GM21526 (cell line): ENCODE results near the gene NUP42.
A peak's percentile ranks its signal among the peaks of the same experiment; 100 is the strongest.
"Not testable (repeated sequence)": the region's sequence is repeated elsewhere in the genome, so short reads cannot be mapped to it uniquely, and the experiment has no call there.

Experiments used
- ATAC-seq: cut with Tn5 transposase; IDR thresholded peaks from one replicate; pipeline ENCODE4 v1.9.1; 2021; ENCODE audit warnings: moderate library complexity; ENCODE audit not compliant: unreplicated experiment, low FRiP score

Gene NUP42

DNA sequence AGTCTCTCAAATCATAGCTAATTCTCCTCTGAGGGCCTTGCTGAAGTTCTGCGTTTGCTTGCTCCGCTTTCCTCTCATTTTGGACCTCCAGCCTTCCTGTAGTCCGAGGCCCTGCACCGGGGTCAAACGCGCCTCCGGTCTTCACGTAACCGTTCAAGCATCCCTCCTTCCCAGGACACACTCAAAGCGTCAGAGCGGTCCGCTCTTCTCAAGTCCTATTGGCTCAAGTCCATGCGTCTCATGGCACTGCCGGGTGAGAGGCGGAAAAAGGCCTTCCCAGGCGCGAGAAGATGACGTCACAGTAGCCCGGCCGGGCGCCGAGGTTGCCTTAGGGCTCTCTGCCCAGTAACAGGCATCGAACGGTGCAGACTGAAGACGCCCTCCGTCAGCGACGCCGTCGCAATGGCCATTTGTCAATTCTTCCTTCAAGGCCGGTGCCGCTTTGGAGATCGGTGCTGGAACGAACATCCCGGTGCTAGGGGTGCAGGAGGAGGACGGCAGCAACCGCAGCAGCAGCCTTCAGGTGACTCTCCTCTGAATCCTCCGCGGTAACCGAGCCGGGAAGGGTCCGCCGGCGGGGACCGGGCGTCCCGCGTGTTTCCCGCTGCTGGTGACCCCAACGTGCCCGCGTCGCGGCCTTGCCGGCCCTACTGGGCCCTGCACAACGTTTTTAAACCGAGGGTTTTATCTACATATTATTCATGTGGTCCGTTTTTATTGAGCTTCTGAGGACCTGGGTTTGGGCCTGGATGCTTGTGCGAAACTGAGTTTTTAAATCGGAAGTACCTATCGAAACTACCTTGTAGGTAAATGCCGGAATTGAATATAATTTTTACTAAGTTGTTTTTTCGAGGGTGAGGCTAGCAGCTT lies at the start of gene NUP42:
NUP42 (plus strand) TSS at position 365 of the 870 bp plus-strand sequence; CDS start at position 403, 38 bp downstream.
- ATAC-seq, result peak; percentile 93

DNA sequence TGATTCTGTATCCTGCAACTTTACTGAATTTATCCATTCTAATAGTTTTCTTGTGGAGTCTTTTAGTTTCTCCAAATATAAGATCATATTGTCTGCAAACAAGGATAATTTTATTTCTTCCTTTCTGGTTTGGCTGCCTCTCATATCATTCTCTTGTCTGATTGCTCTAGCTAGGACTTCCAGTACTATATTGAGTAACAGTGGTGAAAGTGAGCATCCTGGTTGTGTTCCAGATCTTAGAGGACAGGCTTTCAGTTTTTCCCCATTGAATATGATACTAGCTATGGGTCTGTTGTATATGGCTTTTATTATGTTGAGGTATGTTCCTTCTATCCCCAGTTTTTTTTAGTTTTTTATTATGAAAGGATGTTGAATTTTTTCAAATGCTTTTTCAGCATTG lies 48.1 kb upstream of the NUP42 start:
- ATAC-seq, result no peak

- ATAC-seq, result no peak
Observed at GRCh38 chr7:23135755-23136154, 46.1 kb upstream of the NUP42 start.

GRCh38 chr7:23136216-23136615 lies 45.6 kb upstream of the NUP42 start:
- no peak for ATAC-seq

DNA sequence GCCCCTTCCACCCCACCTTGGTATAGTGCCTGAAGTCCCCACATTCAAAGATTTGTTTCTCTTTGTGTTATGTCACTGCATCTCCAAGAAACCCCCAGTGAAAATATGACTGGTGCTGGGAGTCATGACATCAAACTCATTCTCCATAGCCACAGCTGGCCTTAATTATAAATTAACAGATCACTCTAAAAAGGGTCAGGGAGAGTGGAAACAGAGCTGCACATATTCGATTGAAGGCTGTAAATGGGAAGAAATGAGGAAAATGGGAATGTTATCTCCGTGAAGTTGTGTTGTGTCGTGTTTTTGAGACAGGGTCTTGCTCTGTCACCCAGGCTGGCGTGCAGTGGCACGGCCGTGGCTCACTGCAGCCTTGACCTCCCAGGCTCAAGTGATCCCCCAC lies 24.2 kb upstream of the NUP42 start:
- ATAC-seq, result no peak

GRCh38 chr7:23158546-23158945 lies 23.3 kb upstream of the NUP42 start:
- no peak for ATAC-seq

- no peak for ATAC-seq
Observed at GRCh38 chr7:23161482-23161881, 20.4 kb upstream of the NUP42 start.

DNA sequence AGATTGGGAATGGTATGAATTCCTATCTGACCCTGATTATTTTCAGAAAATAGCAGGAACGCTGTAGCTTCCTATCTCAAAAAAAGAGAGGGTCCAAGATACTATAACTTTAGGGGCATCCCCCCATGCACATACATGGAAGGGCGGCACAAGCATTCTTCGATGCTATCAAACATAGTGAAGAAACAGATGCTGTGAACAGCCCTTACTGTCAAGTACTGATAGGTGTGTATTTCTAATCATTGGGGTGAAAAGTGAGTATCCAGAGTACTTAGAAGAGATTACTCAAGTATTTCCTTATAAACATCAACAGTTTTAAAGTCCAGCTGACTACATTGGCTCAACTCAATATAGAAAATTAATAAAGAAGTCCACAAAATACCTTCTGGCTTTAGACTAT lies 17.0 kb upstream of the NUP42 start:
- no peak for ATAC-seq

DNA sequence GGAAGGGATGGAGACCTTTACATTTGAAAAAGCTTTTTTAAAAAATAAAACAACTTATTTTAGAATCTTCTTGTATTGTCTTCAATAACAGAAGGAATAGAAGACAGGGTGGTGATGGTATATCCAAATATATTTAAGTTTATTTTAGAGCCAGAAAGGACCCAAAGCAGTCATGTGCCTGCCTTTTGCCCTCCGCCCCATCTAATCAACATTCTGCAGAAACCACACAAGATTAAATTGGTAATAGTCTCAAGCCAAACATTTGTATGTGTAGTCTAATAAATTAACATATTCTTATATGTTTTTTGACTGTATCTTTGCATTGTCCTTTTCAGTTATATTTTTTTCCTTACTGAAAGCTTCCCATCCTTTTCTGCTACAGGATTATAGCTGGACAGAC lies 16.5 kb upstream of the NUP42 start:
- ATAC-seq, result no peak

GRCh38 chr7:23167691-23168090 lies 14.2 kb upstream of the NUP42 start:
- ATAC-seq, result no peak

- no peak for ATAC-seq
Observed at GRCh38 chr7:23168111-23168885, 13.6 kb upstream of the NUP42 start.

GRCh38 chr7:23175938-23176337 lies 5.9 kb upstream of the NUP42 start:
- no peak for ATAC-seq

GRCh38 chr7:23183279-23184012 lies 1.6 kb downstream of the NUP42 start:
- no peak for ATAC-seq

DNA sequence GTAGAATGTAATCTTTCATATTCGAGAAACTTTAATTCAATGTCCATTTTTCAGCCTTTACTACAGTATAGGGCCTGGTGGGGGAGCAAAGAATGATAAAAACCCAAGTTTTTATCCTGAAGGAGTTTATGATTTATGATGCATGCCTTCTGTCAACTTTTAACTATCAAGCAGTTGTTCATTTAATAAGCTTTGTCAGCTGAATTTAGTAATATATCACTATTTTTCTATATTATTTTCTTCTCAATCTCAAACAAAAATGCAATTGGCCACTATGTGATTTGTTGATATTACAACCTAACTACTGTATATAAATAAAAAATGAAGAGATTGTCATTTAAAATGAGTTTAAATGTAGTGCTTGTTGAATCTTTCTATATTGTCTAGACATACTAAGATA lies 2.4 kb downstream of the NUP42 start:
- ATAC-seq, result no peak

DNA sequence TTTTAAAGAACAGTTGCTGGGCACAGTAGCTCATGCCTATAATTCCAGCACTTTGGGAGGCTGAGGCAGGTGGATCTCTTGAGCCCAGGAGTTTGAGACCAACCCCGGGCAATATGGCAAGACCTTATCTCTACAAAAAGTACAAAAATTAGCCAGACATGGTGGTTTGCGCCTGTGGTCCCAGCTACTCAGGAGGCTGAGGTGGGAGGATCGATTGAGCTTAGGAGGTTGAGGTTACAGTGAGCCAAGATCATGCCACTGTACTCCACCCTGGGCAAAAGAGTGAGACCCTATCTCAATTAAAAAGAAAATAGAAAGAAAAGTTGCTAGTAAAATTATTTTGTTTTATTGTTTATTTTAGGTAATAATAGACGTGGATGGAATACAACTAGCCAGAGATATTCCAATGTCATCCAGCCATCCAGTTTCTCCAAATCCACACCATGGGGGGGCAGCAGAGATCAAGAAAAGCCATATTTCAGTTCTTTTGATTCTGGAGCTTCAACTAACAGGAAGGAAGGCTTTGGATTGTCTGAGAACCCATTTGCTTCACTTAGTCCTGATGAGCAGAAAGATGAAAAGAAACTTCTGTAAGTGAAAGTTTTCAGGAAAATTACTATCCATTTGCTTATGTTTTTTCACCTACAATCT lies 3.0 kb downstream of the NUP42 start:
- ATAC-seq, result no peak

DNA sequence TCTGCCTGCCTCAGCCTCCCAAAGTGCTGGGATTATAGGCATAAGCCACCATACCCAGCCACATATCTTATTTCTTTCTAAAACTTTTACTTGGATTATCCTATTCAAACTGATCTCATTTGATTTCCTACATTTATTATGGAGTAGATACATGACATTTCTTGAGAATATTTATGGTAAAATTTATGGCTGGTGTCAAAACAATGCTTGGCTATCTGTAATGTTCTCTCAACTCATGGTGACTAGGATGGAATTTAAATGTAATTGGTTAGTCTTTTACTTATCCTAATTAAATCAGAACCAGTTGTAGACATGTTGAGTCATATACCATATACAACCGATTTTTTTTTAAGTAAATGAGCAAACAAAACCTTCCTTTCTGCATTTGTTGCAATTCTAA lies 4.1 kb downstream of the NUP42 start:
- ATAC-seq, result no peak

DNA sequence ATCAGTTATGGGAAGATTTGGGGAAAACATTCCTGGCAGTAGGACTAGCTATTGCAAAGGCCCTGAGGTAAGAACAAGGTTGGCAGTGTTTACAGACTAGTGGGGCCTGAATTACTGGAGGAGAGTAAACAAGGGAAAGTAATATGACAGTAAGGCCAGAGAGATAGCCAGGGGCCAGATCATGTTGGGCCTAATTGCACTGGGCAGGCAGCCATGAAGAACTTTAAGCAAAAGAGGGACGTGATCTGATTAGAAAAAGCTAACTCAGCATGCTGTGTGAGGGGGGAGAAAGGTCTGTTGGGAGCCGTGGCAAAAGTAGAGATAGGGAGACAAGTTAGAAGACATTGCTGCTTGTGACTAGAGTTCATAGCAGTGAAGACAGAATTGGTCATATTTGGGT lies 9.2 kb downstream of the NUP42 start:
- no peak for ATAC-seq

DNA sequence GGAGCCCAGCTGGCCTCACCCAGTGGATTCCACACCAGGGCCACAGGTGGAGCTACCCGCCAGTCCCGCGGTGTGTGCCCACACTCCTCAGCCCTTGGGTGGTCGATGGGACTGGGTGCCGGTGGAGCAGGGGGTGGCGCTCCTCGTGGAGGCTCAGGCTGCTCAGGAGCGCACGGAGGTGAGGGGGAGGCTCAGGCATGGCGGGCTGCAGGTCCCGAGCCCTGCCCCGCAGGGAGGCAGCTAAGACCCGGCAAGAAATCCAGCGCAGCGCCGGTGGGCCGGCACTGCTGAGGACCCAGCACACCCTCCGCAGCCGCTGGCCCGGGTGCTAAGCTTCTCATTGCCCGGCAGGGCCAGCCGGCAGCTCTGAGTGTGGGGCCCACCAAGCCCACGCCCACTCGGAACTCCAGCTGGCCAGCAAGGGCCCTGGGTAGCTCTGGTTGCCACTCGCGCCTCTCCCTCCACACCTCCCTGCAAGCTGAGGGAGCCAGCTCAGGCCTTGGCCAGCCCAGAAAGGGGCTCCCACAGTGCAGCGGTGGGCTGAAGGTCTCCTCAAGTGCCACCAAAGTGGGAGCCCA lies 11.9 kb downstream of the NUP42 start:
- not testable (repeated sequence) for ATAC-seq

DNA sequence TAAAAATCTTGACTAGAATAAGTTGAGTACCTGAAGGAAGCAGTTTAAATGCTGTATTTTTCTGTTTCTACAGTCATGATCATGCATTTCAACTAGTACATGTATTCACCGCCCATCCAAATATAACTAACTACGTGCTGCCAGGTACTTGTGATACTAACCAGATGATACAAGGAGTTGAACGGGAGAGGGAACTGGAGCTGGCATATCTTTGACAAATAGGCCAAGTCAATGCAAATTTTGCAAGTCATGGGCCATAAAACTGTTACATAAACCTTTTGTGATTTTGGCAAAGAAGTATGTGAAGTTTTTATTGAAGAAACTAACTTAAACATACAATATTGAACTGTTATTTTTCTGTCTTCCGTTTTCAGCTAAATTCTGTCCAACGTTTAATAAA lies 14.5 kb downstream of the NUP42 start:
- ATAC-seq, result no peak

DNA sequence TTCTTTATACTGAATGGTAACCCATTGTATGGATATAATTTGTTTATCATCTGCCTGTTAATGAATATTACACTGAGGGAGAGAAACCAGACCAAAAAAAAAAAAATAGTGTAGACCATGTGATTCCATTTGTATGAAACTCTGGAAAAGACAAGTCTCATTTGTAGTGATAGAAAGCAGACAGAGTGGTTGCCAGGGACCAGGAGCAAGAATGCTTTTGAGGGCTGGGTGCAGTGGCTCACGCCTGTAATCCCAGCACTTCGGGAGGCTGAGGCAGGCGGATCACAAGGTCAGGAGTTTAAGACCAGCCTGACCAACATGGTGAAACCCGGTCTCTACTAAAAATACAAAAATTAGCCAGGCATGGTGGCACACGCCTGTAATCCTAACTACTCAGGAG lies 15.9 kb downstream of the NUP42 start:
- ATAC-seq, result not testable (repeated sequence)
